IMR-90 (cell line): ENCODE measurements around the gene LCN12. TPM values are rescaled to one million over a fixed set of nuclear protein-coding genes. Genes with fewer than 3 reads are reported as not detected.
A peak's percentile ranks its signal among the peaks of the same experiment; 100 is the strongest.

Experiments used
- ATAC-seq: fragments of 200-7000 bp; cut with Tn5 transposase; 2 replicates; pipeline ENCODE4 v1.9.1; 2020; ENCODE audit warnings: low read depth, mild to moderate bottlenecking, moderate library complexity
- BruUV-seq: library from RNA; stranded (reverse); fragments of 400-500 nt; replicated peaks from 2 replicates; lab custom pipeline; 2021; lab: Mats Ljungman, UMichigan
- CTCF ChIA-PET: fragments of 300-600 bp; formaldehyde crosslinking; extraction: SDS; loops from one replicate; lab custom pipeline; 2021; ENCODE audit warnings: antibody characterized with exemption; lab: Yijun Ruan, JAX
- POLR2A ChIA-PET: fragments of 300-600 bp; sonication (Branson Sonifier 250); formaldehyde crosslinking; loops from one replicate; lab custom pipeline; 2022; ENCODE audit warnings: antibody characterized with exemption; ENCODE audit not compliant: unreplicated experiment; lab: Charles Lee
- DNase-seq: peaks from one replicate; pipeline ENCODE4 v3.0.0; 2013
- H2AFZ ChIP-seq: replicated peaks from 2 replicates; pipeline ENCODE3; 2013; ENCODE audit warnings: low read length, mild to moderate bottlenecking; ENCODE audit not compliant: poor library complexity
- H2AK5ac ChIP-seq: 2 replicates; pipeline ENCODE4 v1.6.1; 2013; ENCODE audit warnings: low read depth, low read length, inconsistent platforms
- H2AK9ac ChIP-seq: replicated peaks from 2 replicates; pipeline ENCODE3; 2013; ENCODE audit warnings: mild to moderate bottlenecking, low read depth, low read length, moderate library complexity; ENCODE audit not compliant: poor library complexity
- H2BK120ac ChIP-seq: 2 replicates; pipeline ENCODE4 v1.6.1; 2013; ENCODE audit warnings: low read depth, low read length, inconsistent platforms
- H2BK15ac ChIP-seq: 3 replicates; pipeline ENCODE4 v1.6.1; 2013; ENCODE audit warnings: low read depth, low read length, inconsistent platforms
- H2BK20ac ChIP-seq: 2 replicates; pipeline ENCODE4 v1.6.1; 2013; ENCODE audit warnings: low read depth, mild to moderate bottlenecking, inconsistent platforms, low read length, moderate library complexity
- H2BK5ac ChIP-seq: 2 replicates; pipeline ENCODE4 v1.6.1; 2013; ENCODE audit warnings: mild to moderate bottlenecking, low read depth, low read length, inconsistent platforms; ENCODE audit not compliant: poor library complexity, severe bottlenecking
- H3K14ac ChIP-seq: replicated peaks from 2 replicates; pipeline ENCODE4 v1.6.1; 2013; ENCODE audit warnings: low read depth, low read length, inconsistent platforms
- H3K18ac ChIP-seq: 2 replicates; pipeline ENCODE4 v1.6.1; 2013; ENCODE audit warnings: low read depth, low read length, control low read depth
- H3K23ac ChIP-seq: 2 replicates; pipeline ENCODE4 v1.6.1; 2013; ENCODE audit warnings: low read depth, low read length, inconsistent platforms
- H3K27ac ChIP-seq: 2 replicates; pipeline ENCODE4 v1.5.1; 2013; ENCODE audit warnings: mild to moderate bottlenecking, control low read depth, low read length; ENCODE audit not compliant: insufficient read depth
- H3K27me3 ChIP-seq: 2 replicates; pipeline ENCODE4 v1.6.1; 2013; ENCODE audit warnings: low read length; ENCODE audit not compliant: control insufficient read depth, insufficient read depth
- H3K36me3 ChIP-seq: 2 replicates; pipeline ENCODE4 v1.6.1; 2013; ENCODE audit warnings: low read length, mixed read lengths; ENCODE audit not compliant: control insufficient read depth, insufficient read depth
- H3K4ac ChIP-seq: 2 replicates; pipeline ENCODE4 v1.6.1; 2013; ENCODE audit warnings: low read depth, low read length, inconsistent platforms
- H3K4me1 ChIP-seq: 2 replicates; pipeline ENCODE4 v1.6.1; 2013; ENCODE audit warnings: low read length, mixed read lengths; ENCODE audit not compliant: control insufficient read depth, insufficient read depth
- H3K4me2 ChIP-seq: 2 replicates; pipeline ENCODE4 v1.6.1; 2013; ENCODE audit warnings: low read depth, mild to moderate bottlenecking, control low read depth, low read length, moderate library complexity
- H3K4me3 ChIP-seq: 2 replicates; pipeline ENCODE4 v1.5.1; 2013; ENCODE audit warnings: low read depth, mild to moderate bottlenecking, control low read depth, low read length, moderate library complexity; ENCODE audit not compliant: insufficient read depth
- H3K56ac ChIP-seq: 2 replicates; pipeline ENCODE4 v1.6.1; 2013; ENCODE audit warnings: low read length, inconsistent platforms; ENCODE audit not compliant: insufficient read depth; ENCODE audit errors: extremely low read depth
- H3K79me1 ChIP-seq, 2 experiments: 2 replicates each; pipeline ENCODE4 v1.6.1; 2013; ENCODE audit warnings: low read length in 2 of 2, inconsistent platforms in 1 of 2, low read depth in 1 of 2
- H3K9ac ChIP-seq: 2 replicates; pipeline ENCODE4 v1.6.1; 2013; ENCODE audit warnings: low read depth, low read length, control low read depth
- H3K9me1 ChIP-seq: 2 replicates; pipeline ENCODE4 v1.6.1; 2013; ENCODE audit warnings: low read length, inconsistent platforms; ENCODE audit not compliant: insufficient read depth
- H3K9me3 ChIP-seq: 2 replicates; pipeline ENCODE4 v1.6.1; 2013; ENCODE audit warnings: low read length; ENCODE audit not compliant: control insufficient read depth, insufficient read depth
- H4K20me1 ChIP-seq: 2 replicates; pipeline ENCODE4 v1.6.1; 2013; ENCODE audit warnings: low read length, inconsistent platforms; ENCODE audit not compliant: insufficient read depth
- H4K5ac ChIP-seq: 2 replicates; pipeline ENCODE4 v1.6.1; 2013; ENCODE audit warnings: mild to moderate bottlenecking, low read depth, low read length, control low read depth
- H4K8ac ChIP-seq, 2 experiments: 2 replicates each; pipeline ENCODE4 v1.6.1; 2013; ENCODE audit warnings: low read depth in 2 of 2, low read length in 2 of 2, control low read depth in 1 of 2, inconsistent platforms in 1 of 2
- H4K91ac ChIP-seq: 2 replicates; pipeline ENCODE4 v1.6.1; 2013; ENCODE audit warnings: low read depth, low read length, inconsistent platforms; ENCODE audit not compliant: insufficient read depth
- CEBPB ChIP-seq: IDR thresholded peaks from 2 replicates; pipeline ENCODE4 v1.6.1; 2012; ENCODE audit warnings: low read depth, low read length, improper control_type of control experiment
- ELK1 ChIP-seq: fragments of 150-350 bp; IDR thresholded peaks from 2 replicates; pipeline ENCODE4 v1.6.1; 2016; ENCODE audit warnings: low read depth, mild to moderate bottlenecking, low read length, moderate library complexity, borderline replicate concordance
- MAFK ChIP-seq: IDR thresholded peaks from 2 replicates; pipeline ENCODE4 v1.6.1; 2012; ENCODE audit warnings: low read depth, low read length, improper control_type of control experiment
- MXI1 ChIP-seq: IDR thresholded peaks from 2 replicates; pipeline ENCODE4 v1.6.1; 2012; ENCODE audit warnings: low read depth, mild to moderate bottlenecking, low read length, moderate library complexity, borderline replicate concordance
- NFE2L2 ChIP-seq: fragments of 150-350 bp; IDR thresholded peaks from 2 replicates; pipeline ENCODE4 v1.6.1; 2016; ENCODE audit warnings: low read depth, mild to moderate bottlenecking, low read length
- POLR2A ChIP-seq: IDR thresholded peaks from 2 replicates; pipeline ENCODE4 v1.6.1; 2012; ENCODE audit warnings: mild to moderate bottlenecking, low read depth, low read length
- RAD21 ChIP-seq: IDR thresholded peaks from 2 replicates; pipeline ENCODE4 v1.6.1; 2012; ENCODE audit warnings: low read length, improper control_type of control experiment
- RCOR1 ChIP-seq: IDR thresholded peaks from 2 replicates; pipeline ENCODE4 v1.6.1; 2012; ENCODE audit warnings: mild to moderate bottlenecking, low read length, improper control_type of control experiment; ENCODE audit not compliant: insufficient replicate concordance
- RFX5 ChIP-seq: IDR thresholded peaks from 2 replicates; pipeline ENCODE4 v1.8.0; 2012; ENCODE audit warnings: low read depth, mild to moderate bottlenecking, low read length, moderate library complexity
- SMC3 ChIP-seq: fragments of 150-350 bp; IDR thresholded peaks from 2 replicates; pipeline ENCODE4 v1.6.1; 2016; ENCODE audit warnings: low read depth, mild to moderate bottlenecking, antibody characterized with exemption, low read length, moderate library complexity
- WGBS, 2 experiments: methylation state at CpG; one replicate each; pipeline versions ENCODE4 v1.1.5 to v1.1.7; 2013; ENCODE audit warnings: missing lambda C conversion rate in 2 of 2; ENCODE audit not compliant: insufficient read length in 1 of 2; ENCODE audit errors: extremely low coverage in 2 of 2; 5-methylcytosine and 5-hydroxymethylcytosine counted together
- dilution Hi-C: fragments of 300-500 bp; cut with HindIII; formaldehyde crosslinking; loops from one replicate; pipeline ENCODE4 v1.14.3; 2018; ENCODE audit warnings: low sequenced_read_pairs; ENCODE audit not compliant: unreplicated experiment
- in situ Hi-C: fragments of 300-500 bp; cut with MboI; formaldehyde crosslinking; loops from 3 replicates; pipeline ENCODE4 v1.14.3; 2019; ENCODE audit warnings: low sequenced_read_pairs, inconsistent platforms, mixed read lengths
- intact Hi-C: fragments of 100-400 bp; cut with micrococcal nuclease; formaldehyde crosslinking; loops from 2 replicates; pipeline ENCODE4 v1.10.0; 2022
- polyA plus RNA-seq, 3 experiments: library from polyadenylated mRNA; depleted of rRNA; stranded (reverse); fragments of >200 nt; gene quantifications; 2 replicates each; pipeline ENCODE4 v1.2.3, GENCODE V29; 2012; ENCODE audit warnings: low replicate concordance in 1 of 3
- total RNA-seq: library from RNA; depleted of rRNA; stranded (reverse); fragments of >200 nt; gene quantifications from 2 replicates; pipeline ENCODE4 v1.2.3, GENCODE V29; 2012
- TF ChIP-seq, protein P1 (sequence below): conservative IDR thresholded peaks from 2 replicates; pipeline ENCODE4 v1.5.1; 2012; ENCODE audit warnings: mild to moderate bottlenecking, low read depth, low read length, improper control_type of control experiment

The LCN12 gene
- total and polyA plus RNA-seq, 2 of the 4 experiments (the other 2 are of a cell fraction) = 0.12 TPM; not detected in 1

GRCh38 chr9:136947955-136948510 is 4.0 kb upstream of the LCN12 start:
- dilution Hi-C loops (no loop called here), intact Hi-C loops (loop anchor here (1.0 kb wide), 1 partner anchor 87 kb away; no protein-coding TSS in a partner anchor), in situ Hi-C loops (no loop called here)
- no peak overlapping the region for H2BK20ac ChIP-seq
- no peak for TF ChIP-seq RCOR1
- no peak for TF ChIP-seq RFX5
- TF ChIP-seq SMC3 = peak; percentile 41
- TF ChIP-seq CEBPB = no peak
- TF ChIP-seq RAD21 = peak; percentile 53
- no peak for TF ChIP-seq MXI1
- TF ChIP-seq, protein P1, sequence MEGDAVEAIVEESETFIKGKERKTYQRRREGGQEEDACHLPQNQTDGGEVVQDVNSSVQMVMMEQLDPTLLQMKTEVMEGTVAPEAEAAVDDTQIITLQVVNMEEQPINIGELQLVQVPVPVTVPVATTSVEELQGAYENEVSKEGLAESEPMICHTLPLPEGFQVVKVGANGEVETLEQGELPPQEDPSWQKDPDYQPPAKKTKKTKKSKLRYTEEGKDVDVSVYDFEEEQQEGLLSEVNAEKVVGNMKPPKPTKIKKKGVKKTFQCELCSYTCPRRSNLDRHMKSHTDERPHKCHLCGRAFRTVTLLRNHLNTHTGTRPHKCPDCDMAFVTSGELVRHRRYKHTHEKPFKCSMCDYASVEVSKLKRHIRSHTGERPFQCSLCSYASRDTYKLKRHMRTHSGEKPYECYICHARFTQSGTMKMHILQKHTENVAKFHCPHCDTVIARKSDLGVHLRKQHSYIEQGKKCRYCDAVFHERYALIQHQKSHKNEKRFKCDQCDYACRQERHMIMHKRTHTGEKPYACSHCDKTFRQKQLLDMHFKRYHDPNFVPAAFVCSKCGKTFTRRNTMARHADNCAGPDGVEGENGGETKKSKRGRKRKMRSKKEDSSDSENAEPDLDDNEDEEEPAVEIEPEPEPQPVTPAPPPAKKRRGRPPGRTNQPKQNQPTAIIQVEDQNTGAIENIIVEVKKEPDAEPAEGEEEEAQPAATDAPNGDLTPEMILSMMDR = peak; percentile 48
- no peak for TF ChIP-seq MAFK
- no peak for TF ChIP-seq NFE2L2
- TF ChIP-seq POLR2A = no peak
- no peak for TF ChIP-seq ELK1
- H4K91ac ChIP-seq = no peak overlapping the region
- H2AFZ ChIP-seq = peak overlapping the region; percentile 76
- H3K27ac ChIP-seq = no peak overlapping the region
- H3K4me1 ChIP-seq = peaks cover 4% of the 10 kb centered on the region
- BruUV-seq = no TSS peak
- no peak overlapping the region for H3K14ac ChIP-seq
- H2BK15ac ChIP-seq = no peak overlapping the region
- no peak overlapping the region for H3K4me2 ChIP-seq
- no peaks in the 10 kb centered on the region for H3K9me3 ChIP-seq
- no peak overlapping the region for H2BK120ac ChIP-seq
- H3K27me3 ChIP-seq = no peaks in the 10 kb centered on the region; the same call in 1 of the 2 replicates
- no peak overlapping the region for H3K23ac ChIP-seq
- H2AK9ac ChIP-seq = peak overlapping the region; percentile 78
- H3K18ac ChIP-seq = no peak overlapping the region
- H4K8ac ChIP-seq = no peak overlapping the region
- peaks cover 0 to 15% of the 10 kb centered on the region in 2 experiments; a peak in 3 of 4 replicates for H3K79me1 ChIP-seq
- ChIA-PET CTCF (interaction anchor here (0.6 to 2.0 kb wide), 10 partner anchors 10 to 99 kb away, joined by 3 to 27 read pairs (median 4); no protein-coding TSS in a partner anchor), POLR2A (interaction anchor here (0.6 kb wide), 1 partner anchor 103 kb away, joined by 3 read pairs; no protein-coding TSS in a partner anchor)
- no peak overlapping the region for H2BK5ac ChIP-seq
- DNase-seq = peak; percentile 4
- ATAC-seq = no peak
- H3K56ac ChIP-seq = no peak overlapping the region
- H3K9ac ChIP-seq = no peak overlapping the region
- H3K4ac ChIP-seq = no peak overlapping the region
- H4K5ac ChIP-seq = no peak overlapping the region
- peaks cover 10% of the 10 kb centered on the region for H4K20me1 ChIP-seq
- no peak overlapping the region for H3K4me3 ChIP-seq
- no peaks in the 10 kb centered on the region; the same call in 1 of the 2 replicates for H3K36me3 ChIP-seq
- peaks cover 4% of the 10 kb centered on the region for H3K9me1 ChIP-seq
- WGBS, 2 experiments = 75% methylated on average over 2 of the region's 15 CpGs; no CpG with 5 or more reads in 1 of the 2 experiments
- peak overlapping the region; percentile 35; the same call in 1 of the 2 replicates for H2AK5ac ChIP-seq
